H1 (cell line): Measurements from ENCODE around the gene SMAP1. TPM values are rescaled to one million over a fixed set of nuclear protein-coding genes. Genes with fewer than 3 reads are reported as not detected.

ENCODE experiments used
- CBX8 ChIP-seq: fragments of 300-800, 300-1000 bp; sonication (generic); IDR thresholded peaks from 2 replicates; pipeline ENCODE4 v1.7.1; 2016; ENCODE audit warnings: low read depth, low read length, borderline replicate concordance
- MAFK ChIP-seq: IDR thresholded peaks from 2 replicates; pipeline ENCODE4 v1.6.1; 2012; ENCODE audit warnings: low read depth, mild to moderate bottlenecking, improper control_type of control experiment, low read length
- RAD21 ChIP-seq, 2 experiments: IDR thresholded peaks in 1 of 2; conservative IDR thresholded peaks in 1 of 2; 2 replicates each; pipeline ENCODE4 v1.6.1; 2011; ENCODE audit warnings: low read depth in 2 of 2, low read length in 2 of 2, improper control_type of control experiment in 1 of 2, inconsistent platforms in 1 of 2, mild to moderate bottlenecking in 1 of 2, moderate library complexity in 1 of 2
- SAP30 ChIP-seq: fragments of 300-600 bp; sonication (generic); IDR thresholded peaks from 2 replicates; pipeline ENCODE4 v1.7.1; 2012; ENCODE audit warnings: low read length, moderate library complexity, mild to moderate bottlenecking, inconsistent platforms; ENCODE audit not compliant: insufficient read depth, insufficient replicate concordance
- polyA plus RNA-seq, 7 experiments: library from polyadenylated mRNA; depleted of rRNA in 3 of 7; stranded (reverse) in 5 of 7; unstranded in 2 of 7; fragments of >200 nt in 5 of 7; fragments of 200-250 nt in 2 of 7; gene quantifications; 1 replicate in 5 of 7; 2 replicates in 1 of 7; 4 replicates in 1 of 7; pipeline versions ENCODE4 v1.2.1 to v1.2.3, GENCODE V29; 2011 to 2013; ENCODE audit warnings: missing spikeins in 2 of 7, mixed read lengths in 2 of 7
- total RNA-seq: library from RNA; stranded (reverse); fragmentation: NEBNext Ultra II Directional; extraction: Animal tissue kit (Norgen Biotek cat#: 25700); gene quantifications from 2 replicates; pipeline ENCODE4 v1.2.1, GENCODE V29; 2021

The SMAP1 gene
- total and polyA plus RNA-seq, 2 of the 8 experiments (the other 6 are each of a cell fraction or from before 2014, with no cell fraction given) = 18.8 to 32.4 TPM

DNA sequence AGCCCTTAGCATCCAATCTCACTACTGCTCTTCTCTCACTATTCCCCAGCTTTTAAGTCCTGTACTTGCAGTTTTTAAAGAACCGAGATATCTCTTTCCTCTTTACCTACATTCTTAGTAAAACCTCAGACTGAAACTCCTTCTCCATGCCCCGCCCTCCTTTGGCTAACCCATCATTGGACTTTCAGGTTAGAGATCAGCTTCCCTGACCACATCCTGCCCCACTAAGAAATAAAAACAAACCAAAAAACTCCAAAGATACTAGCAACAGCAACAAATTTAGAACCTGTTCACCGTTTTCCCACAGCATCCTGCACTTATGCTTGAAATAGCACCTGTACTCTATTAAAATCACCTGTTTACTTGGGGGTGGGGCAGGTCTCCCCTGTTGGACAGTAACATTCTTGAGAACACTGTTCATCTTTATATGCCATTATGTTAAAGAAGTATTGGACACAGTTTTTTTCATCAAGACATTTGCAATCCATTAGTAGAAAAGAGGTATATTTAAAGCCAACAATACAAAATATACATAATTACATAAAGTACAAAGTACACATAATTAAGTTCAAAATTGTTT is 16.3 kb upstream of the SMAP1 start (continued):
- TF ChIP-seq SAP30 (no peak), CBX8 (no peak), MAFK (no peak), RAD21 (IDR thresholded peaks at IDR 0.05 in 1 of 2, conservative IDR thresholded peaks at IDR 0.05 in 1 of 2; ENCODE audit: low read depth in 2 of 2, low read length in 2 of 2) (no peak)
